Astrocyte of the cerebellum (primary cell): ENCODE measurements around the gene CD200R1L.

Source experiments
- DNase-seq: peaks from one replicate; pipeline ENCODE4 v3.0.0-alpha.2; 2011; ENCODE audit warnings: low read depth
- H3K4me3 ChIP-seq: 2 replicates; pipeline ENCODE4 v1.5.1; 2011; ENCODE audit warnings: mild to moderate bottlenecking, low read depth, low read length, moderate library complexity
- in situ Hi-C: cut with HindIII; loops from 2 replicates; pipeline ENCODE4 v1.10.0; 2017; ENCODE audit warnings: low sequenced_read_pairs
- TF ChIP-seq, protein P1 (sequence below): IDR thresholded peaks from 2 replicates; pipeline ENCODE4 v1.5.1; 2012; ENCODE audit warnings: low read length, low read depth, moderate library complexity, mild to moderate bottlenecking; ENCODE audit errors: missing control alignments

Gene CD200R1L, protein sequence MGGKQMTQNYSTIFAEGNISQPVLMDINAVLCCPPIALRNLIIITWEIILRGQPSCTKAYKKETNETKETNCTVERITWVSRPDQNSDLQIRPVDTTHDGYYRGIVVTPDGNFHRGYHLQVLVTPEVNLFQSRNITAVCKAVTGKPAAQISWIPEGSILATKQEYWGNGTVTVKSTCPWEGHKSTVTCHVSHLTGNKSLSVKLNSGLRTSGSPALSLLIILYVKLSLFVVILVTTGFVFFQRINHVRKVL

DNA sequence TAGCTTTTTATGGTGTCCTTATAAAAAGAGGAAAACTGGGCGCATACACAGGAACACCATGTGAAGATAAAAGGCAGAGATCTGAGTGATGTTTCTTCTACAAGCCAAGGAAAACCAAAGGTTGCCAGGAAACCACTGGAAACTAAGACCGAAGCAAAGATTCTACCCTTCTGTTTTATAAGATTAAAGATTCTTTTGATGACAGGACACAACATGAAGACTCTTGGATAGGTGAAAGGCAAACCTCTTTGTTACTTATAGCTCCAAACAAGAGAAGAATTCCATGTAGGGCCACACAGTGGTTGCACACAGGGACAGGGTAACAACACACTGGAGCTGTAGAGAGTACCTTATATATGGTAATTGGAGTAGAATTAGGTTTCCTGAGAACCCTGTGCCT is at the start of gene CD200R1L:
Gene CD200R1L, minus strand, starts transcription at position 101 of the 400 bp plus-strand sequence. CDS start 17,497 bp downstream, outside the sequence.
- DNase-seq = no peak
- in situ Hi-C loops = no loop called here
- no peak within 1 kb of the TSS for H3K4me3 ChIP-seq
- TF ChIP-seq, protein P1, sequence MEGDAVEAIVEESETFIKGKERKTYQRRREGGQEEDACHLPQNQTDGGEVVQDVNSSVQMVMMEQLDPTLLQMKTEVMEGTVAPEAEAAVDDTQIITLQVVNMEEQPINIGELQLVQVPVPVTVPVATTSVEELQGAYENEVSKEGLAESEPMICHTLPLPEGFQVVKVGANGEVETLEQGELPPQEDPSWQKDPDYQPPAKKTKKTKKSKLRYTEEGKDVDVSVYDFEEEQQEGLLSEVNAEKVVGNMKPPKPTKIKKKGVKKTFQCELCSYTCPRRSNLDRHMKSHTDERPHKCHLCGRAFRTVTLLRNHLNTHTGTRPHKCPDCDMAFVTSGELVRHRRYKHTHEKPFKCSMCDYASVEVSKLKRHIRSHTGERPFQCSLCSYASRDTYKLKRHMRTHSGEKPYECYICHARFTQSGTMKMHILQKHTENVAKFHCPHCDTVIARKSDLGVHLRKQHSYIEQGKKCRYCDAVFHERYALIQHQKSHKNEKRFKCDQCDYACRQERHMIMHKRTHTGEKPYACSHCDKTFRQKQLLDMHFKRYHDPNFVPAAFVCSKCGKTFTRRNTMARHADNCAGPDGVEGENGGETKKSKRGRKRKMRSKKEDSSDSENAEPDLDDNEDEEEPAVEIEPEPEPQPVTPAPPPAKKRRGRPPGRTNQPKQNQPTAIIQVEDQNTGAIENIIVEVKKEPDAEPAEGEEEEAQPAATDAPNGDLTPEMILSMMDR = no peak

- H3K4me3 ChIP-seq = no peak overlapping the region
- TF ChIP-seq, protein P1 = no peak
- in situ Hi-C loops = no loop called here
- no peak for DNase-seq
Measured at GRCh38 chr3:112894258-112894657, 47.6 kb upstream of the CD200R1L start.

GRCh38 chr3:112889357-112889756 is 42.7 kb upstream of the CD200R1L start:
- H3K4me3 ChIP-seq = no peak overlapping the region
- TF ChIP-seq, protein P1 = no peak
- in situ Hi-C loops = no loop called here
- DNase-seq = no peak

GRCh38 chr3:112888381-112889085 is 41.9 kb upstream of the CD200R1L start:
- in situ Hi-C loops = no loop called here
- H3K4me3 ChIP-seq = no peak overlapping the region
- DNase-seq = no peak
- TF ChIP-seq, protein P1 = no peak

DNA sequence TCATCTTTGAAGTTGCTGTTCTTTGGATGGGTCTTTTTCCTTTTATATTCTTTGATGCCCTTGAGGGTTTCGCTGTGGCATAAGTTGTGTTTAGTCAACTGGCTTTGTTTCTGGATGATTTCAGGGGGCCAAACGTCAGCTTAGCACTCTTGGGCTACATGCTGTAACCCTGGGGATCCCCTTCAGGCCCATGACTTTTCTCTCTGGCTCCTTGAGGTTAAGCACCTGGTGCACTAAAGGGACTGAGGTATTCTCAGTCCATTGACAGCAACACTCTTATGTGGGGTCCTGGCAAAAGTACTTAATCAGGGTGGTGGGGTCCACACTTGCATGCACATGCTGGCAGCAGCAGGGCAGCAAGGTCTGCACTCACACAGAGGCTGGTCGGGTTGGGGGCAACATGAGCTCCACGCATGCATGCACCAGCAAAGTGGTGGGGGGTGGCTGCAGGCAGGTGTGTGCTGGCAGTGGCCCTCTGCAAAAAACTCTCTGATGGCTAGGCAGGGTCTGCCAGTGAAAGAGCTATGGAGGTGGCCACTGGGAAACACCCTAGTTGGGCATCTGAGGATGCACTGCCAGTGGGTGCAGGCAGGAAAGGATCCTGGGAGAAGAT is 38.1 kb upstream of the CD200R1L start:
- H3K4me3 ChIP-seq = no peak overlapping the region
- in situ Hi-C loops = no loop called here
- DNase-seq = no peak
- TF ChIP-seq, protein P1 = no peak

DNA sequence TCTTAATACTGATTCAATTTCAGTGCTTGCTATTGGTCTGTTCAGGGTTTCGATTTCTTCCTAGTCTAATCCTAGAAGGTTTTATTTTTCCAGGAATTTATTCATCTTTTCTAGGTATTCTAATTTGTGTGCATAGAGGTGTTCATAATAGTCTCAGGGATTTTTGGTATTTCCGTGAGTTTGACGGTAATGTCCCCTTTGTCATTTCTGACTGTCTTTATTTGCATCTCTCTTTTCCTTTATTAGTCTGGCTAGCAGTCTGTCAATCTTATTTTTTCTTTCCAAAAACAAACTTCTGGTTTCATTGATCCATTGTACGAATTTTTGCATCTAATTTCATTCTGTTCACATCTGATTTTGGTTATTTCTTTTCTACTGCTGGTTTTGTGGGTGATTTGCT is 35.2 kb upstream of the CD200R1L start:
- in situ Hi-C loops = no loop called here
- DNase-seq = no peak

More for the DNA sequence above, 35.2 kb upstream of the CD200R1L start:
- no peak overlapping the region for H3K4me3 ChIP-seq
- TF ChIP-seq, protein P1 = no peak
